Natural killer cell treated with Interleukin-12 subunit alpha and Interleukin-12 subunit beta and Interleukin-15 and Interleukin-18, amount 100 ng/mL, for 72 hours (primary cell): Measurements from ENCODE around the gene VPREB3. TPM values are rescaled to one million over a fixed set of nuclear protein-coding genes. Genes with fewer than 3 reads are reported as not detected.
"Not testable (repeated sequence)": the region's sequence is repeated elsewhere in the genome, so short reads cannot be mapped to it uniquely, and the experiment has no call there.

Experiments used
- ATAC-seq, 2 donors: fragments of 150-1000 bp; cut with Tn5 transposase in 1 of 2; sonication (Bioruptor Pico), chemical (Tn5 transposase) in 1 of 2; 2 replicates each; pipeline ENCODE4 v1.10.0; 2021
- DNase-seq: peaks from one replicate; pipeline ENCODE4 v3.0.0; 2022; ENCODE audit warnings: low spot score
- H3K27ac Mint-ChIP-seq, 2 donors: 1 replicate in 1 of 2; 2 replicates in 1 of 2; pipeline ENCODE4 v1.8.0; 2022; ENCODE audit warnings: mixed read lengths in 2 of 2, mild to moderate bottlenecking in 1 of 2, moderate library complexity in 1 of 2
- H3K27me3 Mint-ChIP-seq, 2 donors: 1 replicate in 1 of 2; 2 replicates in 1 of 2; pipeline ENCODE4 v1.8.0; 2022; ENCODE audit warnings: mixed read lengths in 2 of 2
- H3K36me3 Mint-ChIP-seq: one replicate; pipeline ENCODE4 v1.8.0; 2022; ENCODE audit warnings: mixed read lengths
- H3K4me1 Mint-ChIP-seq, 2 donors: 1 replicate in 1 of 2; 2 replicates in 1 of 2; pipeline ENCODE4 v1.8.0; 2022; ENCODE audit warnings: low read depth in 2 of 2, mixed read lengths in 2 of 2, mild to moderate bottlenecking in 1 of 2
- H3K4me3 Mint-ChIP-seq: one replicate; pipeline ENCODE4 v1.8.0; 2022; ENCODE audit warnings: mixed read lengths
- H3K9me3 Mint-ChIP-seq: 2 replicates; pipeline ENCODE4 v1.8.0; 2022; ENCODE audit warnings: mixed read lengths
- total RNA-seq, 2 donors: library from RNA; stranded (reverse); gene quantifications; one replicate each; pipeline ENCODE4 v1.2.3, GENCODE V29; 2022

Gene VPREB3
- total RNA-seq, 2 donors from 2014 or later = 0.52 TPM; not detected in 1

DNA sequence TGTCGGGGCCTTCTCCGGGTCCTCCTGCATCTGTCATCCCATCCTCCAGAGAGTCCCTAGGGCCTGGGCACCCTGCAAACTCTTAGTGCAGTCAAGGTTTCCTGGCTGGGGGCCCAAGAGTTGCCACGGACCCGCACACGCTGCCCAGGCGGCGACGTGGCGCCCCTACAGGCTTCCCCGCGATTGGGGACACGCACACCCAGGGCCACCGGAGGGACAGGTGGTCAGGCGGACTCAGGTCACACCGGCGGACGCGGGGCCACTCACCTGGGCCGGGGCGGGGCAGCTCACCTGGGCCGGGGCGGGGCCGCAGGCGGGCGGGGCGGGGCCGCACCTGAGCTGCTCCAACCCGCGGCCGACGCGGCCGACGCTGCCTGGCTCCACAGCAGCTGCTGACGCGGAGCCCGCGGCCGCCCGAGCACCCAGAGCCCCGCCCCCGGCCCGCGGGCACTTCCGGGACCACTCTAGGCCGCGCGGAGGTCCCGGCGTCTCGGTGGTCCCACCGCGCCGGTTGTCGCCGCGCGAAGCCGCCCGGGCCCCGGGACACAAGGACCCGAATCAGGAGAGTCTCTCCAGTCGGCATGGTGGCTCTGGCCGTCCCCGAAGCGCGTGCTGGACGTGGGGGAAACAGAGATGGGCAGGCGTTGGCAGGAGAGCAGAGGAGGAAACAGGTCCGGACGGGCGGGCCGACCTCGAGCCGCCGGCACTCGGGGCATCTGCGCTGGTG, 3.3 kb downstream of the VPREB3 start, which contains the start of gene ZNF70:
Gene ZNF70, minus strand, starts transcription at position 399 of the 727 bp plus-strand sequence. CDS start 5,972 bp downstream, outside the sequence.
- DNase-seq = peak; percentile 91
- Mint-ChIP-seq H3K4me3 (peak within 1 kb of the TSS; percentile 87), H3K4me1 (peaks cover 12% of the 10 kb centered on the region in 2 donors), H3K36me3 (no peaks in the 10 kb centered on the region), H3K9me3 (no peaks in the 10 kb centered on the region), H3K27me3 (no peaks in the 10 kb centered on the region), H3K27ac (peak within 1 kb of the TSS; percentile 68 to 72)
- ATAC-seq = peak; percentile 99

DNA sequence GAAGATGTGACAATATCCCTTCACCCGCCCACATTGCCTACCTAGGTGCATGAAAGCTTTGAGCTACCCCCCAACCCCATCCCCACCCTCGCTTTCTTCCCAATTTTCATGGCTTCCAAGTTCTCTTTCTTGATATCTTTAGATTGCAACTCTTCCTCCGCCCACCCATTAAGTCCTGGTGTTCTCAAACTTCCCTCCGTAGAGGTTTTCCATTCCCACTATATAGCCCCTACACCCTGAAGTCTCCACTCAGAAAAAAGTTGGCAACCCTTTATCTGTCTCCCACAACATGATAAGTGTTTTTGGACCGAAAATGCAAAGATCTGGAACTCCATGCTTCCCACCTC, 3.9 kb downstream of the VPREB3 start:
- Mint-ChIP-seq H3K9me3 (no peaks in the 10 kb centered on the region), H3K36me3 (no peaks in the 10 kb centered on the region), H3K27me3 (no peaks in the 10 kb centered on the region), H3K4me1 (peaks cover 12% of the 10 kb centered on the region in 2 donors), H3K27ac (peak overlapping the region; percentile 6 to 68), H3K4me3 (peak overlapping the region; percentile 87)
- no peak for DNase-seq
- ATAC-seq = no peak

GRCh38 chr22:23749841-23750301, 4.4 kb downstream of the VPREB3 start:
- Mint-ChIP-seq H3K4me1 (peaks cover 12 to 15% of the 10 kb centered on the region in 2 donors), H3K27ac (peak overlapping the region; percentile 6 to 68)

GRCh38 chr22:23745791-23746190, 8.4 kb downstream of the VPREB3 start:
- Mint-ChIP-seq H3K27ac (peak overlapping the region in 1 of 2 donors; percentile 27), H3K36me3 (peaks cover 12% of the 10 kb centered on the region), H3K27me3 (no peaks in the 10 kb centered on the region), H3K4me1 (peaks cover 12 to 18% of the 10 kb centered on the region in 2 donors), H3K9me3 (no peaks in the 10 kb centered on the region), H3K4me3 (no peak overlapping the region)
- DNase-seq (no peak), ATAC-seq (no peak)

More at GRCh38 chr22:23749841-23750301, 4.4 kb downstream of the VPREB3 start:
- DNase-seq = no peak
- ATAC-seq = no peak
- H3K4me3 Mint-ChIP-seq = peak overlapping the region; percentile 87
- H3K27me3 Mint-ChIP-seq = no peaks in the 10 kb centered on the region
- no peaks in the 10 kb centered on the region for H3K9me3 Mint-ChIP-seq
- peaks cover 3% of the 10 kb centered on the region for H3K36me3 Mint-ChIP-seq

DNA sequence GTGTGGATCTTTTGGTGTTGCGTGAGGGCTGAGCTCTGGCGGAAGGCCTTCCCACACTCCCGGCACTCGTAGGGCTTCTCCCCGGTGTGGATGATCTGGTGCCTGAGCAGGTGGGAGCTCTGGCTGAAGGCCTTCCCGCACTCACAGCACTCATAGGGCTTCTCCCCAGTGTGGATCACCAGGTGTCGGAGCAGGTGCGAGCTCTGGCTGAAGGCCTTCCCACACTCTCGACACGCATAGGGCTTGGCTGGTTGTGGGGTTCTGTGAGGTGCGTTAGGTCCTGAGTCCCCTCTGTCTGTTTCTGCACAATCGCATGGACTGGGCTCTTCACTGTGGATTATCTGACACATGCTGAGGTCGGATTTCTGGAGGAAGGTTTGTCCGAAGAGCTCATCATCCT, 9.7 kb downstream of the VPREB3 start:
- no peak for ATAC-seq
- Mint-ChIP-seq H3K4me3 (no peak overlapping the region), H3K9me3 (no peaks in the 10 kb centered on the region), H3K36me3 (peaks cover 12% of the 10 kb centered on the region), H3K27ac (no peak overlapping the region), H3K4me1 (peaks cover 0 to 7% of the 10 kb centered on the region in 2 donors), H3K27me3 (no peaks in the 10 kb centered on the region)
- DNase-seq = no peak

- DNase-seq = no peak
- peaks cover 0 to 7% of the 10 kb centered on the region in 2 donors for H3K4me1 Mint-ChIP-seq
- H3K27ac Mint-ChIP-seq = no peak overlapping the region
- H3K27me3 Mint-ChIP-seq = no peaks in the 10 kb centered on the region
- no peak for ATAC-seq
- no peaks in the 10 kb centered on the region for H3K9me3 Mint-ChIP-seq
- H3K4me3 Mint-ChIP-seq = no peak overlapping the region
- peaks cover 12% of the 10 kb centered on the region for H3K36me3 Mint-ChIP-seq
Observed at GRCh38 chr22:23744001-23744400, 10.2 kb downstream of the VPREB3 start.

DNA sequence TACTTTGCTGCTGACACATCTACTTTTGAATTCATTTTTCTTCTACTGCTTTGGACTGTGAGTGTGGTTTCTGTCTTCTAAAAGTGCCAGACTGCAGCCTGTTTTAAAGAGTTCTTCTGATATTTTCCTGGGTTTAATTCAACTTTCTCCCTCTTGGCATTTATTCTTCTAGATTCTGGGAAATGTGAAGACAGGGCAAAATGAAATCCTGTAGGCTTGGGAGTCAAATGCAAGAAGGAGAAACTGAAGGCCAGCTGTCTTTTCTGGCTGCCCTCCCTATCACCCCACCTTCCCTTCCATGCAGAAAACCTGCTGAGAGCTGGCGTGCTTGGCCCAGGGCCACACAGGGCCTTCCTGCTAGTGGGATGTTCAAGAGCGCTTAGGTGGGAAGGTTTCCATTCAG, 10.9 kb downstream of the VPREB3 start:
- Mint-ChIP-seq H3K4me3 (no peak overlapping the region), H3K27ac (no peak overlapping the region), H3K4me1 (peaks cover 0 to 7% of the 10 kb centered on the region in 2 donors), H3K27me3 (no peaks in the 10 kb centered on the region), H3K36me3 (peaks cover 12% of the 10 kb centered on the region), H3K9me3 (no peaks in the 10 kb centered on the region)
- ATAC-seq = no peak
- DNase-seq = no peak

DNA sequence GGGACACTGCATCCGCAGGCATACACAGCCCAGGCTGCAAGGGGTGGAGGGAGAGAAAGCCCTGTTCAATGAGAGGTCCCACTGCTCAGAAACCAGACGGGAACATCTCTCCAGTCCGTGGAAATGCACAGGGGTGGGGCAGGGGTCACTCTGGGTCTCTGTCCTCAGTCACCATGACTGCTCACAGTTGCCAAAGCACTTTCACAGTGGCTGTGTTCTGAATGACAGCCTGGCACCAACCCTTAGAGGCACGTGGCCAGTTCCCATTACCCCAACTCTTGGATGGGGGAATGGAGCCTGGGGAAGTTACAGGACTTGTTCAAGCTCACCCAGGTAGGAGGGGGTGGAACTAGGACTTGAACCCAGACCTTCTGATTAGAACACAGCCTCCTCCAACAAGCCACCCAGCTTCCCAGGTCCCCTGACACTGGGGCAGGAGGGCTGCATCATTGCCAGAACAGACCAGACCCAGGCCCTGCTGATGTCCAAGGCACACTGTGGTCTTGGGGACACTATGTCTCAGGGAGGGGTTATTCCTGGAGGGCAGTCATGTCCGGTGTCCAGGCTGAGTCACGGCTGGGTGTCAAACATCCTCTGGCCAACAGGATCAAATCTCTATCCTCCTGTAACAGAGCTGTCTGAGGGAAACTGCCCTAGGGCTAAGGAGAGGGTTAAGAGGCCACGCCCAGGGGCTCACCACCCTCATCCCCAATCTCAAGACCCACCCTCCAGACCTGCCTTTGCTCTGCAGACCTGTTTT, 11.5 kb downstream of the VPREB3 start:
- Mint-ChIP-seq H3K36me3 (peaks cover 12% of the 10 kb centered on the region), H3K9me3 (no peaks in the 10 kb centered on the region), H3K27ac (no peak overlapping the region), H3K27me3 (no peaks in the 10 kb centered on the region), H3K4me1 (peaks cover 0 to 7% of the 10 kb centered on the region in 2 donors), H3K4me3 (no peak overlapping the region)
- ATAC-seq = peak in 1 of 2 donors; percentile 31
- no peak for DNase-seq

DNA sequence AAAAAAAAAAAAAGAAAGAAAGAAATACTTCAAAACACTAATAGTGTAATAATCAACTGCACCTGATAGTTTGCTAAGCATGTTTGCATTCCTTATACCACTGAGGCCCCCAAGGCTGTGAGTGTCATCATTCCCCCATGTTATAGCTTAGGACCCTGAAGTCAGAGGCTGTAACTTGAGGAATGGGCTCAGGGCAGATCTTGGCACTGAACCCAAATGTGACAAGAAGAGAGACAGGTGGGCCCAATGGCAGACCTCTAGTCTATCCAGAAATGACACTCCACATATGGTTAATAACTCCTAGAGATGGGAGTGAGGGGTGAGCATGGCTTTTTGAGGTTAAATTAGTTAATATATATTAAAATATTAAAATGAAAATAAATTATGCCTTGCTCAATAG, 16.5 kb downstream of the VPREB3 start:
- ATAC-seq (no peak), DNase-seq (no peak)
- Mint-ChIP-seq H3K9me3 (no peaks in the 10 kb centered on the region), H3K27me3 (no peaks in the 10 kb centered on the region), H3K36me3 (no peaks in the 10 kb centered on the region), H3K4me1 (peaks cover 0 to 3% of the 10 kb centered on the region in 2 donors), H3K4me3 (no peak overlapping the region), H3K27ac (no peak overlapping the region)

DNA sequence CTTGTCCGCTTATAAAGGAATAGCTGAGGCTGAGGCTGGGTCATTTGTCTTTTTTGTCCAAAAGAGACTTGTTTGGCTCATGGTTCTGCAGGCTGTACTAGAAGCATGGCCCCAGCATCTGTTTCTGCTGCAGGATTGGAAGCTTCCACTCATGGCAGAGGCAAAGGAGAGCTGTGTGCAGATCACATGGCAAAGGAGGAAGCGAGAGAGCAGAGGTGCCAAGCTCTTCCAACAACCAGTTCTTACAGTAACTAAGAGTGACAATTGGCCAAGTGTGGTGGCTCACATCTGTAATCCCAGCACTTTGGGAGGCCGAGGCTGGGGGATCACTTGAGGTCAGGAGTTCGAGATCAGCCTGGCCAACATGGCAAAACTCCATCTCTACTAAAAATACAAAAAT, 26.1 kb downstream of the VPREB3 start:
- H3K27me3 Mint-ChIP-seq, H3K27ac Mint-ChIP-seq, H3K36me3 Mint-ChIP-seq, H3K4me1 Mint-ChIP-seq, ATAC-seq, DNase-seq, H3K4me3 Mint-ChIP-seq, H3K9me3 Mint-ChIP-seq: not testable (repeated sequence)

DNA sequence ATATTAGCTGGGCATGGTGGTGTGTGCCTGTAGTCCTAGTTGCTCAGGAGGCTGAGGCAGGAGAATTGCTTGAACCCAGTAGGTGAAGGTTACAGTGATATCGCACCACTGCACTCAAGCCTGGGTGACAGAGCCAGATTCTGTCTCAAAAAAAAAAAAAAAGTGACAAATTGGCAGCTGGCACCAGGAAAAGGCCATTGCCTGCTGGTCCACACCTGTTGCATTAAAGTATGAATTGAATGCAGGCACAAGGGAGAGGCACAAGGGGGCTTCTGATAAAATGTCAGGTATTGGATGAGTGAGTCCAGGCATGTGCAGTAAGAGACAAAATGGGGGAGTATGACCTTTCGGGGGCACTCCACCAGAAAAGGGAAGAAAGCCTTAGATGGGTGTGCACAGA, 31.5 kb downstream of the VPREB3 start:
- peaks cover 2 to 6% of the 10 kb centered on the region in 2 donors for H3K27me3 Mint-ChIP-seq
- H3K36me3 Mint-ChIP-seq = no peaks in the 10 kb centered on the region
- H3K4me1 Mint-ChIP-seq = no peaks in the 10 kb centered on the region
- no peak for ATAC-seq
- H3K4me3 Mint-ChIP-seq = no peak overlapping the region
- H3K27ac Mint-ChIP-seq = no peak overlapping the region
- H3K9me3 Mint-ChIP-seq = no peaks in the 10 kb centered on the region
- DNase-seq = no peak

DNA sequence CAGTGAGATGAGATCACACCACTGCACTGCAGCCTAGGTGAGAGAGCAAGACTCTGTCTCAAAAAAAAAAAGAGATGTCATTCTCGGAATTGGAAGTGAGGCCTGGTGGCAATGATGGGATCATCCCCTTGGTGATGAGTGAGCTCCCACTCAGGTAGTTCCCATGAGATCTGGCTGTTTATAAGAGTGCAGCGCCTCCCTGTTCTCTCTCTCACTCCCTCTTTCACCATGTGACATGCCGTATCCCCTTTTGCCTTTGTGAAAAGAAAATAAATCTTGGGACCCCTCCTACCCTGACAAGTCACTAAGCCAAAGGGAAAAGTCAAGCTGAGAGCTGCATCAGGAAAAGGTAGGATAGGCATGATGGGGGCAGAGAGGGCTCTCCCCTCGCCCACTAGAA, 32.1 kb downstream of the VPREB3 start:
- H3K4me1 Mint-ChIP-seq = no peaks in the 10 kb centered on the region
- no peak for DNase-seq
- H3K36me3 Mint-ChIP-seq = no peaks in the 10 kb centered on the region
- no peak overlapping the region for H3K27ac Mint-ChIP-seq
- peaks cover 2 to 6% of the 10 kb centered on the region in 2 donors for H3K27me3 Mint-ChIP-seq
- no peak for ATAC-seq
- no peak overlapping the region for H3K4me3 Mint-ChIP-seq
- H3K9me3 Mint-ChIP-seq = no peaks in the 10 kb centered on the region

- DNase-seq (no peak), ATAC-seq (no peak)
- H3K36me3 Mint-ChIP-seq = no peaks in the 10 kb centered on the region
- H3K4me3 Mint-ChIP-seq = no peak overlapping the region
- peaks cover 0 to 2% of the 10 kb centered on the region in 2 donors for H3K4me1 Mint-ChIP-seq
- no peaks in the 10 kb centered on the region for H3K27me3 Mint-ChIP-seq
- no peaks in the 10 kb centered on the region for H3K9me3 Mint-ChIP-seq
- H3K27ac Mint-ChIP-seq = no peak overlapping the region
Observed at GRCh38 chr22:23720855-23721254, 33.4 kb downstream of the VPREB3 start.
